ENCODE results near the gene OLAH. TPM values are rescaled to one million over a fixed set of nuclear protein-coding genes. Genes with fewer than 3 reads are reported as not detected.

The OLAH gene
- total and polyA plus RNA-seq, 3 donors from 2014 or later, result 6.1 to 50.6 (median 11.1) TPM

GRCh38 chr10:15088428-15089261 lies 44.9 kb downstream of the OLAH start, which contains the start of gene ACBD7:
TSS of gene ACBD7 (minus strand) at chr10:15088776. CDS start at chr10:15088728, 48 bp downstream.
- no peaks in the 10 kb centered on the region for H3K9me3 ChIP-seq
- H3K4me1 ChIP-seq, result peaks cover 3% of the 10 kb centered on the region
- DNase-seq, result peak; percentile 86
- TF ChIP-seq CTCF (IDR thresholded peaks at IDR 0.05), result peak; percentile 41 to 61 (median 58)
- TF ChIP-seq POLR2A (IDR thresholded peaks at IDR 0.05), result no peak
- intact Hi-C loops (cut with DNase I; ENCODE audit: low total_unique reads), result no loop called here
- no peaks in the 10 kb centered on the region for H3K27me3 ChIP-seq
- WGBS, 2 donors, result 6 to 8% methylated on average over 40 to 55 of the region's 63 CpGs
- peak within 1 kb of the TSS; percentile 48 to 70 for H3K4me3 ChIP-seq
- H3K36me3 ChIP-seq (ENCODE audit: low read depth, missing control alignments), result no peaks in the 10 kb centered on the region
- H3K27ac ChIP-seq, result peak within 1 kb of the TSS in 1 of 2 donors; percentile 28

DNA sequence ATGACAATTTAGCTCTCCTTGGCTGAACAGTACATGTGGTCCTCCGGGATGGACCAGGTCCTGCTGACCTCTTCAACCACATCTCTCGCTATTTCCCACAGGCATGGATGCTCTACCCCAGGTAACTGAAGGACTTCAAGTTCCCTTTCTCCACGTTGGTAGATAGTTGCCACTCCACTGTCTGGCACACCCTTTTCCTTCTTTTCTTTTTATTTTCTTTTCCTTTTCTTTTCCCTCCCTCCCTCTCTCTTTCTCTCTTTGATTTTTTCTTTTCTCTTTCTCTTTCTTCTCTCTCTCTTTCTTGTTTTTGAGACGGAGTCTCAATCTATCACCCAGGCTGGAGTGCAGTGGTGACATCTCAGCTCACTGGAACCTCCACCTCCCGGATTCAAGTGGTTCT lies 47.7 kb downstream of the OLAH start:
- Histone ChIP-seq H3K4me3 (no peak overlapping the region), H3K36me3 (ENCODE audit: low read depth, missing control alignments) (no peaks in the 10 kb centered on the region), H3K27me3 (no peaks in the 10 kb centered on the region), H3K27ac (no peak overlapping the region), H3K9me3 (no peaks in the 10 kb centered on the region), H3K4me1 (no peaks in the 10 kb centered on the region)
- no peak for DNase-seq
- WGBS, 2 donors, result 89 to 95% methylated on average over 5 of the region's 5 CpGs
- intact Hi-C loops (cut with DNase I; ENCODE audit: low total_unique reads), result loop anchor here (10.0 kb wide), 1 partner anchor 137 kb away; the partner anchor contains the start of genes DCLRE1C and MEIG1
- no peak for TF ChIP-seq CTCF (IDR thresholded peaks at IDR 0.05)
- TF ChIP-seq POLR2A (IDR thresholded peaks at IDR 0.05), result no peak

DNA sequence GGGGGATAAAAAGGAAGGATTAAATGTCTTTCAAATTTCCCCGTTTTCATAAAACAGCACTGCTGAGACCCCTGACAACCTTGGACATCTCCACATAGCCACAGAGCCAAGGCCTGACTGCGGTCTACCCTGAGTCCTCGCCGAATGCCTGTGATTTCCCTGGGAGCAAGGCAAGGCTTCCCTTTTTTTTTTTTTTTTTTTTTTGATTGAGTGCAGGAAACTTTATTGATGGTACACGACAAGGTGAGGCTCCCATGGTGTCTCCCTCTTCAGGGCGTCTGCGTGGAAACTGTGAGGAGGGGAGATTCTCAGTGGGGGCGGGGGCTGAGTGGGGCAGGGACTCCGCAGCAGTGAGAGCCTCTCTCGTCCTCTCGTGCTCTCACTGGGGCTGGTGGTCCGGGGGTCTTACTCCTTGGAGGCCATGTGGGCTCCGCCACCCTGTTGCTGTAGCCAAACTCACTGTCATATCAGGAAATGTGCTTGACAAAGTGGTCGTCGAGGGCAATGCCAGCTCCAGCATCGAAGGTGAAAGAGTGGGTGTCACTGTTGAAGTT lies 49.2 kb downstream of the OLAH start:
- no peak for TF ChIP-seq POLR2A (IDR thresholded peaks at IDR 0.05)
- no peak for TF ChIP-seq CTCF (IDR thresholded peaks at IDR 0.05)
- Histone ChIP-seq H3K4me1 (no peaks in the 10 kb centered on the region), H3K36me3 (ENCODE audit: low read depth, missing control alignments) (no peaks in the 10 kb centered on the region), H3K27me3 (no peaks in the 10 kb centered on the region), H3K27ac (no peak overlapping the region), H3K9me3 (no peaks in the 10 kb centered on the region), H3K4me3 (no peak overlapping the region)
- 90 to 93% methylated on average over 11 to 16 of the region's 16 CpGs for WGBS, 2 donors
- DNase-seq, result no peak
- intact Hi-C loops (cut with DNase I; ENCODE audit: low total_unique reads), result loop anchor here (10.0 kb wide), 1 partner anchor 138 kb away; the partner anchor contains the start of genes DCLRE1C and MEIG1

GRCh38 chr10:15096661-15097010 lies 52.9 kb downstream of the OLAH start:
- intact Hi-C loops (cut with DNase I; ENCODE audit: low total_unique reads), result loop anchor here (10.0 kb wide), 1 partner anchor 142 kb away; the partner anchor contains the start of genes DCLRE1C and MEIG1
- Histone ChIP-seq H3K4me3 (peak overlapping the region; percentile 81 to 93), H3K36me3 (ENCODE audit: low read depth, missing control alignments) (no peaks in the 10 kb centered on the region), H3K9me3 (no peaks in the 10 kb centered on the region), H3K27me3 (no peaks in the 10 kb centered on the region), H3K4me1 (peaks cover 7% of the 10 kb centered on the region), H3K27ac (peak overlapping the region in 1 of 2 donors; percentile 98)
- TF ChIP-seq POLR2A (IDR thresholded peaks at IDR 0.05) (no peak), CTCF (IDR thresholded peaks at IDR 0.05) (no peak)
- DNase-seq, result no peak
- WGBS, 2 donors, result 0 to 1% methylated on average over 11 of the region's 11 CpGs

All from testis (tissue), 3 donors.